K562 (cell line): ENCODE data around the gene PPM1M. TPM values are rescaled to one million over a fixed set of nuclear protein-coding genes. Genes with fewer than 3 reads are reported as not detected.

ENCODE experiments used
- ATAC-seq: fragments of 200-7000 bp; cut with Tn5 transposase; 3 replicates; pipeline ENCODE4 v1.9.1; 2020; ENCODE audit warnings: moderate library complexity
- BruUV-seq: library from RNA; stranded (reverse); fragments of 400-500 nt; replicated peaks from 2 replicates; lab custom pipeline; 2021; lab: Mats Ljungman, UMichigan
- CTCF ChIA-PET: fragments of 300-600 bp; formaldehyde crosslinking; extraction: SDS; loops from one replicate; lab custom pipeline; 2021; ENCODE audit warnings: low intra/inter-chr PET ratio; lab: Yijun Ruan, JAX
- POLR2A ChIA-PET: fragments of 300-600, 350-650 bp; sonication (Branson Sonifier 250); formaldehyde crosslinking; extraction: SDS; loops from one replicate; lab custom pipeline; 2021; ENCODE audit warnings: antibody characterized with exemption, inconsistent platforms; lab: Yijun Ruan, JAX
- DNase-seq, 4 experiments: peaks; one replicate each; pipeline versions ENCODE4 v3.0.0 to v3.0.0-alpha.2; 2011 to 2018; ENCODE audit warnings: low spot score in 3 of 4, mixed read lengths in 3 of 4; ENCODE audit errors: extremely low read depth in 1 of 4
- FAIRE-seq: peaks from 2 replicates; lab custom pipeline; 2011; peaks lifted over from hg19 to GRCh38; lab: Jason Lieb, UNC
- H2AFZ ChIP-seq: 2 replicates; pipeline ENCODE4 v1.6.0; 2011; ENCODE audit warnings: low read depth, low read length, control low read depth, inconsistent platforms
- H3K27ac ChIP-seq: fragments of 200-600 bp; 3 replicates; pipeline ENCODE4 v1.8.0; 2011; ENCODE audit warnings: low read depth, mild to moderate bottlenecking, control low read depth, inconsistent platforms, low read length, moderate library complexity, mixed read lengths; ENCODE audit errors: extremely low read depth
- H3K27me3 ChIP-seq, 2 experiments: fragments of 300-600 bp in 1 of 2; 2 replicates in 1 of 2; 3 replicates in 1 of 2; pipeline versions ENCODE4 v1.6.0 to v1.8.0; 2011; ENCODE audit warnings: inconsistent platforms in 2 of 2, low read length in 2 of 2, mild to moderate bottlenecking in 1 of 2, mixed read lengths in 1 of 2, moderate library complexity in 1 of 2; ENCODE audit not compliant: control insufficient read depth in 2 of 2, insufficient read depth in 2 of 2
- H3K36me3 ChIP-seq: fragments of 300-600 bp; 3 replicates; pipeline ENCODE4 v1.8.0; 2011; ENCODE audit warnings: mild to moderate bottlenecking, low read length, inconsistent platforms; ENCODE audit not compliant: control insufficient read depth, insufficient read depth
- H3K4me1 ChIP-seq, 2 experiments: fragments of 200-600 bp in 1 of 2; replicated peaks in 1 of 2; 2 replicates in 1 of 2; 3 replicates in 1 of 2; pipeline versions ENCODE4 v1.5.1 to v1.8.0; 2011; ENCODE audit warnings: inconsistent platforms in 2 of 2, low read length in 2 of 2, mild to moderate bottlenecking in 1 of 2, mixed read lengths in 1 of 2, moderate library complexity in 1 of 2; ENCODE audit not compliant: control insufficient read depth in 2 of 2, insufficient read depth in 2 of 2
- H3K4me2 ChIP-seq: 2 replicates; pipeline ENCODE4 v1.6.1; 2011; ENCODE audit warnings: low read length, control low read depth, inconsistent platforms, mixed read lengths; ENCODE audit not compliant: insufficient read depth
- H3K4me3 ChIP-seq: fragments of 200-600 bp; sonication (generic), shearing (Covaris generic); 2 replicates; pipeline ENCODE4 v1.5.1; 2016; ENCODE audit warnings: control low read depth, inconsistent platforms
- H3K79me2 ChIP-seq: fragments of 200-600 bp; 3 replicates; pipeline ENCODE4 v1.8.0; 2011; ENCODE audit warnings: low read length, inconsistent platforms; ENCODE audit not compliant: control insufficient read depth, insufficient read depth
- H3K9ac ChIP-seq, 2 experiments: 2 replicates each; pipeline versions ENCODE4 v1.6.0 to v1.6.1; 2011; ENCODE audit warnings: low read depth in 2 of 2, low read length in 2 of 2, control low read depth in 1 of 2, inconsistent platforms in 1 of 2, mild to moderate bottlenecking in 1 of 2, mixed read lengths in 1 of 2; ENCODE audit not compliant: insufficient read depth in 1 of 2
- H3K9me1 ChIP-seq: one replicate; pipeline ENCODE4 v1.6.0; 2011; ENCODE audit warnings: inconsistent platforms, mild to moderate bottlenecking, low read length, moderate library complexity; ENCODE audit not compliant: control insufficient read depth, insufficient read depth
- H3K9me3 ChIP-seq: replicated peaks from 2 replicates; pipeline ENCODE4 v1.5.1; 2011; ENCODE audit warnings: low read depth, low read length, inconsistent platforms; ENCODE audit not compliant: control insufficient read depth, insufficient read depth
- H4K20me1 ChIP-seq: replicated peaks from 2 replicates; pipeline ENCODE4 v1.6.1; 2011; ENCODE audit warnings: low read length, inconsistent platforms, mixed read lengths; ENCODE audit not compliant: control insufficient read depth, insufficient read depth
- CEBPG ChIP-seq, 3 experiments: fragments of 200-800 bp in 1 of 3; sonication (Bioruptor generic) in 1 of 3; sonication (generic) in 1 of 3; formaldehyde crosslinking in 1 of 3; IDR thresholded peaks in 2 of 3; conservative IDR thresholded peaks in 1 of 3; 2 replicates each; pipeline versions ENCODE4 v1.6.1 to v1.8.0; 2016 to 2022; ENCODE audit warnings: missing compliant biosample characterization in 2 of 3, missing genetic modification characterization in 2 of 3, mild to moderate bottlenecking in 1 of 3, missing genetic modification reagents in 1 of 3
- CREBBP ChIP-seq: IDR thresholded peaks from one replicate; pipeline ENCODE4 v1.6.1; 2012; ENCODE audit warnings: low read depth, mild to moderate bottlenecking, control low read depth, inconsistent platforms, low read length
- JUN ChIP-seq, 2 experiments: sonication (generic) in 1 of 2; formaldehyde crosslinking in 1 of 2; IDR thresholded peaks; 2 replicates each; pipeline versions ENCODE4 v1.6.1 to v1.8.0; 2012 to 2022; ENCODE audit warnings: borderline replicate concordance in 2 of 2, mild to moderate bottlenecking in 2 of 2, improper control_type of control experiment in 1 of 2, low read depth in 1 of 2, low read length in 1 of 2, missing genetic modification reagents in 1 of 2
- MCM5 ChIP-seq: fragments of 450-650 bp; IDR thresholded peaks from 2 replicates; pipeline ENCODE4 v1.6.1; 2016; ENCODE audit warnings: low read depth
- PHF8 ChIP-seq: fragments of 200-600 bp; sonication (generic); IDR thresholded peaks from 2 replicates; pipeline ENCODE4 v1.6.1; 2012; ENCODE audit warnings: mixed run types, mild to moderate bottlenecking, inconsistent platforms, low read length, moderate library complexity, borderline replicate concordance
- POLR3A ChIP-seq: IDR thresholded peaks from 2 replicates; pipeline ENCODE4 v1.6.1; 2011; ENCODE audit warnings: borderline replicate concordance, mild to moderate bottlenecking, moderate library complexity; ENCODE audit not compliant: insufficient read length, insufficient read depth; ENCODE audit errors: extremely low read depth
- RBBP5 ChIP-seq: fragments of 200-600 bp; sonication (generic); IDR thresholded peaks from 2 replicates; pipeline ENCODE4 v1.6.1; 2012; ENCODE audit warnings: borderline replicate concordance, mild to moderate bottlenecking, low read length, control low read depth, inconsistent platforms; ENCODE audit not compliant: insufficient read depth, poor library complexity, severe bottlenecking
- SMARCC2 ChIP-seq: fragments of 450-650 bp; IDR thresholded peaks from 2 replicates; pipeline ENCODE4 v1.6.1; 2017; ENCODE audit warnings: antibody characterized with exemption, moderate library complexity, mild to moderate bottlenecking, low read depth
- SRSF7 ChIP-seq: fragments of 200-400 bp; formaldehyde crosslinking; optimal IDR thresholded peaks from 2 replicates; pipeline ENCODE3; 2017; ENCODE audit warnings: mild to moderate bottlenecking, low read depth, low read length
- ZNF449 ChIP-seq: fragments of 250-450 bp; sonication (Bioruptor Pico); IDR thresholded peaks from 2 replicates; pipeline ENCODE4 v1.8.0; 2022; ENCODE audit warnings: moderate library complexity, mild to moderate bottlenecking, inconsistent platforms
- ZNF609 ChIP-seq: sonication (generic); formaldehyde crosslinking; IDR thresholded peaks from 2 replicates; pipeline ENCODE4 v1.8.1; 2023; ENCODE audit warnings: missing genetic modification reagents, mild to moderate bottlenecking, borderline replicate concordance
- WGBS: fragments of 100-300 bp; shearing (Covaris generic); methylation state at CpG from one replicate; pipeline ENCODE4 v1.1.6; 2016; ENCODE audit warnings: low coverage, mixed read lengths; ENCODE audit not compliant: insufficient coverage; ENCODE audit errors: missing lambda C conversion rate; 5-methylcytosine and 5-hydroxymethylcytosine counted together
- in situ Hi-C: fragments of 300-500 bp; cut with MboI; formaldehyde crosslinking; loops from 4 replicates; pipeline ENCODE4 v1.15.0; 2018; ENCODE audit warnings: inconsistent platforms, mixed read lengths
- intact Hi-C: fragments of 100-400 bp; cut with micrococcal nuclease; formaldehyde crosslinking; loops from 2 replicates; pipeline ENCODE4 v1.14.2; 2022
- polyA plus RNA-seq, 8 experiments: library from polyadenylated mRNA; depleted of rRNA in 4 of 8; stranded (reverse) in 5 of 8; unstranded in 3 of 8; fragments of >200 nt; fragmentation: Nextera tagmentation in 2 of 8; fragmentation: Illumina TruSeq in 1 of 8; extraction: Ambion mirVana in 2 of 8; extraction: Trizol in 1 of 8; gene quantifications; 2 replicates each; pipeline versions ENCODE4 v1.2.1 to v1.2.3, GENCODE V29; 2011 to 2014; ENCODE audit warnings: inconsistent platforms in 1 of 8, missing spikeins in 1 of 8
- total RNA-seq, 7 experiments: library from RNA; depleted of rRNA in 6 of 7; stranded (reverse); fragments of >200 nt in 6 of 7; fragmentation: Illumina TruSeq in 2 of 7; extraction: Trizol in 2 of 7; gene quantifications; 2 replicates each; pipeline versions ENCODE4 v1.2.1 to v1.2.3, GENCODE V29; 2011 to 2021; ENCODE audit warnings: low replicate concordance in 1 of 7

The PPM1M gene
- total and polyA plus RNA-seq, 9 of the 15 experiments (the other 6 are each of a cell fraction or from before 2014, with no cell fraction given): 1.4 to 9.2 (median 4.4) TPM

GRCh38 chr3:52234516-52235447, 10.8 kb upstream of the PPM1M start:
- no peaks in the 10 kb centered on the region; the same call in 1 of the 2 replicates for H4K20me1 ChIP-seq
- intact Hi-C loops: loop anchor here (5.0 kb wide), 1 partner anchor 103 kb away; no protein-coding TSS in a partner anchor
- ATAC-seq (no peak), FAIRE-seq (no peak), DNase-seq (no peak)
- ChIA-PET CTCF (no interaction called here), POLR2A (interaction anchor here (0.6 to 1.2 kb wide), 6 partner anchors 8 to 209 kb away, joined by 3 read pairs; partner anchors contain the start of gene GLYCTK)
- no peaks in the 10 kb centered on the region for H3K9me3 ChIP-seq
- H3K9ac ChIP-seq: no peak overlapping the region; a peak in 2 of 4 replicates
- in situ Hi-C loops: no loop called here
- H3K4me1 ChIP-seq: peaks cover 19 to 56% of the 10 kb centered on the region in 2 experiments; a peak in 4 of 5 replicates
- BruUV-seq: no TSS peak
- no peak overlapping the region for H3K4me2 ChIP-seq
- no peak overlapping the region for H2AFZ ChIP-seq
- H3K27me3 ChIP-seq: no peaks in the 10 kb centered on the region
- H3K4me3 ChIP-seq: no peak overlapping the region
- H3K27ac ChIP-seq: no peak overlapping the region
- peaks cover 40% of the 10 kb centered on the region for H3K79me2 ChIP-seq
- peaks cover 24% of the 10 kb centered on the region; the same call in 2 of the 3 replicates for H3K36me3 ChIP-seq
- no peaks in the 10 kb centered on the region for H3K9me1 ChIP-seq
- WGBS: 79% methylated on average over 12 of the region's 15 CpGs
- no peak for TF ChIP-seq MCM5
- no peak for TF ChIP-seq CREBBP
- no peak for TF ChIP-seq JUN (IDR thresholded peaks at IDR 0.05; ENCODE audit: borderline replicate concordance, low read depth, low read length)
- TF ChIP-seq JUN (CRISPR knock-in tag; IDR thresholded peaks at IDR 0.05; ENCODE audit: borderline replicate concordance): no peak
- TF ChIP-seq PHF8: no peak
- TF ChIP-seq ZNF609 (CRISPR knock-in tag): no peak
- no peak for TF ChIP-seq CEBPG (CRISPR knock-in tag; IDR thresholded peaks at IDR 0.05)
- no peak for TF ChIP-seq CEBPG (tag; conservative IDR thresholded peaks at IDR 0.05 in 1 of 2, IDR thresholded peaks at IDR 0.05 in 1 of 2)
- TF ChIP-seq ZNF449 (CRISPR knock-in tag): no peak
- TF ChIP-seq SMARCC2: no peak
- TF ChIP-seq RBBP5: no peak
- TF ChIP-seq SRSF7: no peak
- no peak for TF ChIP-seq POLR3A
